ENCODE measurements around the gene YPEL3. TPM values are rescaled to one million over a fixed set of nuclear protein-coding genes. Genes with fewer than 3 reads are reported as not detected.

YPEL3 gene
- total RNA-seq, 4 donors from 2014 or later = 85.8 to 144 (median 113) TPM

DNA sequence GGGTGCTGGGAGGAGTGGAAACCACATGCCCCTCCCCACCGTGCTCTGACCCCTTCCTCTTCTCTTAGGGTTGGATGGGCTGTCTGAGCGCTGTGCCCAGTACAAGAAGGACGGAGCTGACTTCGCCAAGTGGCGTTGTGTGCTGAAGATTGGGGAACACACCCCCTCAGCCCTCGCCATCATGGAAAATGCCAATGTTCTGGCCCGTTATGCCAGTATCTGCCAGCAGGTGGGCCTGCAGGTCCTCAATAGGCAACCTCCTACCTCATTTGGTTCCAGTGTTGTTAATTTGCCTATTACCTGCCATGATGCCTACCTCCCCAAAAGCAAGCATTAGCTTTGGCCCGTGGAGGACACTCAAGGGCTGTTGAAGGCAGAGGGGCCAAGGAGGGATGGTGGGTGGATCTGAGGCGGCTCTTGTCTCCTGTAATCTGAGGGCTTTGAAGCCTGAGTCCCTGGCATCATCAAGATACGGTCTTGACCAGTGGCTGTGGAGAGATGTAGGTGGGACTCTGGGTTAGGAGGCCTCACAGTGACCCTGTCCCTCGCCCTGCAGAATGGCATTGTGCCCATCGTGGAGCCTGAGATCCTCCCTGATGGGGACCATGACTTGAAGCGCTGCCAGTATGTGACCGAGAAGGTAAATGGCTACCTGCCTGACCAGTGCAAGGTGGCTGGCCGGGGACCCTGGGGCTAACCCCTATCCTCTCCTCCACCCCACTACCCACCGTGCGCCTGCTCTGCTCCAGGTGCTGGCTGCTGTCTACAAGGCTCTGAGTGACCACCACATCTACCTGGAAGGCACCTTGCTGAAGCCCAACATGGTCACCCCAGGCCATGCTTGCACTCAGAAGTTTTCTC is 27.0 kb downstream of the YPEL3 start:
- DNase-seq = peak in 1 of 3 donors; percentile 53
- TF ChIP-seq CTCF (IDR thresholded peaks at IDR 0.05) (peak in 4 of 6 experiments; percentile 27 to 54 (median 48)), POLR2A (IDR thresholded peaks at IDR 0.05) (no peak)

DNA sequence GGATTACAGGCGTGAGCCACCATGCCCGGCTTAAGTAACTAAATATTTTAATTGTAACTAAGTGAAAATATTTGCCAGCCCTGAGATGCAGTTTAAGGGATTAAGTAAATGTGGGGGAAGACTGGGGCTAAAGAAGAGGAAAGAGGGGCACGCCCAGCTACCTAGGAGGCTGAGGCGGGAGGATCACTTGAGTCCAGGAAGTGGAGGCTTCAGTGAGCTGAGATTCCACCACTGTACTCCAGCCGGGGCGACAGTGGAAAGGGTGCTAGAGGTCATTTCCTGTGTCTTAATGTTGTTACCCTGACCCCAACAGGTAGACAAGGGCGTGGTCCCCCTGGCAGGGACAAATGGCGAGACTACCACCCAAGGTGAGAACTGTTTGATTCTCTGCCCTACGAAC is 27.7 kb downstream of the YPEL3 start:
- TF ChIP-seq POLR2A (IDR thresholded peaks at IDR 0.05) (no peak), CTCF (IDR thresholded peaks at IDR 0.05) (no peak)
- Histone ChIP-seq H3K4me1 (peaks cover 0 to 41% (median 12%) of the 10 kb centered on the region in 4 donors), H3K9me3 (no peaks in the 10 kb centered on the region), H3K4me3 (no peak overlapping the region), H3K27ac (peak overlapping the region in 3 of 4 donors; percentile 8 to 36 (median 32)), H3K27me3 (no peaks in the 10 kb centered on the region), H3K36me3 (peaks cover 0 to 63% (median 0%) of the 10 kb centered on the region in 3 donors)
- no peak for DNase-seq

More for the DNA sequence above, 27.0 kb downstream of the YPEL3 start:
- Histone ChIP-seq H3K4me1 (peaks cover 0 to 35% (median 7%) of the 10 kb centered on the region in 4 donors), H3K4me3 (no peak overlapping the region), H3K9me3 (no peaks in the 10 kb centered on the region), H3K27me3 (no peaks in the 10 kb centered on the region), H3K36me3 (peaks cover 0 to 63% (median 0%) of the 10 kb centered on the region in 3 donors), H3K27ac (peak overlapping the region in 3 of 4 donors; percentile 3 to 36 (median 32))

- TF ChIP-seq CTCF (IDR thresholded peaks at IDR 0.05) (no peak), POLR2A (IDR thresholded peaks at IDR 0.05) (no peak)
- H3K27ac ChIP-seq = peak overlapping the region in 2 of 4 donors; percentile 97 to 99
- H3K4me3 ChIP-seq = peak overlapping the region; percentile 87 to 99 (median 95)
- H3K9me3 ChIP-seq = no peaks in the 10 kb centered on the region
- peaks cover 0 to 44% (median 12%) of the 10 kb centered on the region in 4 donors for H3K4me1 ChIP-seq
- no peak for DNase-seq
- H3K36me3 ChIP-seq = peaks cover 0 to 57% (median 0%) of the 10 kb centered on the region in 3 donors
- no peaks in the 10 kb centered on the region for H3K27me3 ChIP-seq
Observed at GRCh38 chr16:30067584-30067916, 28.5 kb downstream of the YPEL3 start.

- Histone ChIP-seq H3K4me3 (peak overlapping the region; percentile 87 to 99 (median 95)), H3K4me1 (peaks cover 0 to 44% (median 12%) of the 10 kb centered on the region in 4 donors), H3K36me3 (peaks cover 0 to 51% (median 0%) of the 10 kb centered on the region in 3 donors), H3K9me3 (no peaks in the 10 kb centered on the region), H3K27me3 (no peaks in the 10 kb centered on the region), H3K27ac (peak overlapping the region; percentile 97 to 99 (median 98))
- no peak for TF ChIP-seq POLR2A (IDR thresholded peaks at IDR 0.05)
- TF ChIP-seq CTCF (IDR thresholded peaks at IDR 0.05) = no peak
- peak in 2 of 3 donors; percentile 58 to 62 for DNase-seq
Observed at GRCh38 chr16:30066761-30067583, 29.0 kb downstream of the YPEL3 start.

GRCh38 chr16:30065943-30066760 is 29.9 kb downstream of the YPEL3 start:
- TF ChIP-seq CTCF (IDR thresholded peaks at IDR 0.05) (no peak), POLR2A (IDR thresholded peaks at IDR 0.05) (no peak)
- H3K4me1 ChIP-seq = peaks cover 0 to 44% (median 12%) of the 10 kb centered on the region in 4 donors
- no peaks in the 10 kb centered on the region for H3K27me3 ChIP-seq
- peaks cover 0 to 43% (median 0%) of the 10 kb centered on the region in 3 donors for H3K36me3 ChIP-seq
- DNase-seq = peak in 2 of 3 donors; percentile 53 to 67
- H3K9me3 ChIP-seq = no peaks in the 10 kb centered on the region
- peak overlapping the region; percentile 87 to 99 (median 95) for H3K4me3 ChIP-seq
- H3K27ac ChIP-seq = peak overlapping the region; percentile 97 to 99 (median 98)

All from Peyer's patch (tissue), 4 donors.